ENCODE data around the gene RETREG3.

Gene RETREG3

GRCh38 chr17:42579794-42580551 is 29.2 kb downstream of the RETREG3 start:
- FAIRE-seq: no peak
- no peak for TF ChIP-seq POLR2AphosphoS5 (IDR thresholded peaks at IDR 0.05; ENCODE audit: low read depth, low read length)
- TF ChIP-seq TAF1 (IDR thresholded peaks at IDR 0.05; ENCODE audit: borderline replicate concordance, low read depth, low read length): no peak
- TF ChIP-seq POLR2A (IDR thresholded peaks at IDR 0.05; ENCODE audit: low read depth, low read length): no peak
- DNase-seq (ENCODE audit: insufficient read length): no peak

DNA sequence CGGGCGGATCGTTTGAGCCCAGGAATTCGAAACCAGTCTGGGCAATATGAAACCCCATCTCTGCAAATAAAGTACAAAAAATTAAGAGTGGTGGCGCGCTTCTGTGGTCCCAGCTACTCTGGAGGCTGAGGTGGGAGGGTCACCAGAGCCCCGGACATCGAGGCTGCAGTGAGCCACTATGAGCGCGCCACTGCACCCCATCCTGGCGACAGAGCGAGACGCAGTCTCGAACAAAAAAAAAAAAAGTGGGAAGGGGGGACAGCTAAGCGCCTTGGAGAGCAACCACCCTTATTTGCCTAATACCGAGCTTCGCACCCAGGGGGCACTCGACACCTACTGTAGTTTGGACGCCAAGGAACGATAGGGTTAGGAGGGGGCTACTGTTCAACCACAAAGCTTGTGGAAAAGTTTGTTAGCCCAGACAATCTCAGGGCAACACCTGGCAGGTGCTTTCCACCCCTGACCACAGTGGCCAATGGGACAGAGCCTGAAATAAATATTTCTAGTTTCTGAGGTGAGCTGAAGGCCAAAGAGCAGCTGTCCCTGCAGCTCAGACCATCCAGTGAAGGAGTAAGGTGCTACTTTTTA is 30.8 kb downstream of the RETREG3 start:
- no peak; the same call in 1 of the 2 replicates for TF ChIP-seq POLR2A (IDR thresholded peaks at IDR 0.05; ENCODE audit: low read depth, low read length)
- TF ChIP-seq TAF1 (IDR thresholded peaks at IDR 0.05; ENCODE audit: borderline replicate concordance, low read depth, low read length): no peak
- no peak for TF ChIP-seq POLR2AphosphoS5 (IDR thresholded peaks at IDR 0.05; ENCODE audit: low read depth, low read length)
- FAIRE-seq (peak; percentile 82), DNase-seq (ENCODE audit: insufficient read length) (peak; percentile 77)

- TF ChIP-seq POLR2A (IDR thresholded peaks at IDR 0.05; ENCODE audit: low read depth, low read length) (peak; percentile 90), TAF1 (IDR thresholded peaks at IDR 0.05; ENCODE audit: borderline replicate concordance, low read depth, low read length) (peak; percentile 66; the same call in 1 of the 2 replicates), POLR2AphosphoS5 (IDR thresholded peaks at IDR 0.05; ENCODE audit: low read depth, low read length) (peak; percentile 83)
- FAIRE-seq: peak; percentile 88
Observed at GRCh38 chr17:42577532-42578281, 31.5 kb downstream of the RETREG3 start, which contains the start of gene PSMC3IP. Gene PSMC3IP (minus strand): TSS chr17:42577729. CDS start chr17:42577686, 43 bp downstream.

DNA sequence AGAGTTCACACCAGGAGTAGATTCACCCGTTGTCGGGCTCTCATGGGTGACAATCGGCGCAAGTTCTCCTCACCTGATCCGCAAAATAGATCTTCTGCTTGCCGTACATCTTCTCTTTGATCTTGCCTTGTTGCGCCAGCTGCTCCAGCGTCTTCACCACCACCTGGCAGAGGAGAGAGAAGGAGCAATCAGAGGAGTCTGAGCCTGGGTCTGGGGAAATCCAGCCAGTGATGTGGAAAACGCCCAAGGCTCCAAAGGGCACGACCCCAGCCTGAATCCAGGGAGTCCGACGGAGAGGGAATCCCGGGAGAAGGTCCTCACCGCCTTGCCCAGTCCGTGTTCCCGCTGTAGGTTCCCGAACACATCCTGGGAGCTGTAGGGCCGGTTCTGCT is 32.0 kb downstream of the RETREG3 start:
- FAIRE-seq (no peak), DNase-seq (ENCODE audit: insufficient read length) (no peak)
- TF ChIP-seq TAF1 (IDR thresholded peaks at IDR 0.05; ENCODE audit: borderline replicate concordance, low read depth, low read length) (no peak), POLR2AphosphoS5 (IDR thresholded peaks at IDR 0.05; ENCODE audit: low read depth, low read length) (no peak), POLR2A (IDR thresholded peaks at IDR 0.05; ENCODE audit: low read depth, low read length) (no peak; the same call in 1 of the 2 replicates)

More at GRCh38 chr17:42577532-42578281, 31.5 kb downstream of the RETREG3 start, which contains the start of gene PSMC3IP:
- peak; percentile 96 for DNase-seq (ENCODE audit: insufficient read length)

DNA sequence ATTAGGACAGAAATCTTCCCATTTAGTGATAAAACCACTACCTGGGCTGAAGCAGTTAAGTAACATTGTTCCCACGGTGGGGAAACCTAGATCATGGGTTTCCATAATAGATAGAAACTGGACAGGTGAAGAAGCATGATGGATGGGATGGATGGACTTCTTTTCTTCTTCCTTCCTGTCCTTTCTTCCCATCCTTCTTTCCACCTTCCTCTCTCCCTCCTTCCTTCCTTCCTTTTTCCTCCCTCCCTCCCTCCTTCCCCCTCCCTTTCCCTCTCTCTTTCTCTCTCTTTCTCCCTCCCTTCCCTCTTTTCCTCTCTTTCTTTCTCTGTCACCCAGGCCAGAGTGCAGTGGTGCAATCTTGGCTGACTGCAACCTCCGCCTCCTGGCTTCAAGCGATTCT is 34.7 kb downstream of the RETREG3 start:
- DNase-seq (ENCODE audit: insufficient read length) (no peak), FAIRE-seq (no peak)
- TF ChIP-seq POLR2A (IDR thresholded peaks at IDR 0.05; ENCODE audit: low read depth, low read length) (no peak), POLR2AphosphoS5 (IDR thresholded peaks at IDR 0.05; ENCODE audit: low read depth, low read length) (no peak), TAF1 (IDR thresholded peaks at IDR 0.05; ENCODE audit: borderline replicate concordance, low read depth, low read length) (no peak)

DNA sequence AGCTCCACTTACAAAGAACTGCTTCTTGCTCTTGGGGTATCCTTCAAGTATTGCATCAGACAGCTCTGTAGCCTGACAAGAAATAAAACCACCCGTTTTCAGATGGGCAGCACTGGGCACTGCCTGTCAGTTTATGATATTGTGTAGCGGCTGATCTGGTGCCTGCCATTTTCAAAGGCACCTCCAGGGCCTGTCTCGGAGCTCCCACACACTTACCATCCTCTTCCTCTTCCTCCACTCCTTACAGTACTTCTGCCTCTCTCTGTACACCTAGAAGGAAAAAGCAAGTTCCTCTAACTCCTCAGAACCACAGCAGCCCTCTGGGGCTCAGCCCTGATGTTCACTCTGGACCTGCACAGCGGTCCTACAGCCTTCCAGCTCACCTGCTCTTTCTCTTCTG is 36.1 kb downstream of the RETREG3 start:
- no peak for DNase-seq (ENCODE audit: insufficient read length)
- TF ChIP-seq POLR2A (IDR thresholded peaks at IDR 0.05; ENCODE audit: low read depth, low read length) (no peak), TAF1 (IDR thresholded peaks at IDR 0.05; ENCODE audit: borderline replicate concordance, low read depth, low read length) (no peak), POLR2AphosphoS5 (IDR thresholded peaks at IDR 0.05; ENCODE audit: low read depth, low read length) (no peak)
- FAIRE-seq: no peak

GRCh38 chr17:42571435-42572225 is 37.5 kb downstream of the RETREG3 start:
- DNase-seq (ENCODE audit: insufficient read length) (no peak), FAIRE-seq (no peak)
- TF ChIP-seq POLR2A (IDR thresholded peaks at IDR 0.05; ENCODE audit: low read depth, low read length) (no peak), POLR2AphosphoS5 (IDR thresholded peaks at IDR 0.05; ENCODE audit: low read depth, low read length) (no peak), TAF1 (IDR thresholded peaks at IDR 0.05; ENCODE audit: borderline replicate concordance, low read depth, low read length) (no peak)

DNA sequence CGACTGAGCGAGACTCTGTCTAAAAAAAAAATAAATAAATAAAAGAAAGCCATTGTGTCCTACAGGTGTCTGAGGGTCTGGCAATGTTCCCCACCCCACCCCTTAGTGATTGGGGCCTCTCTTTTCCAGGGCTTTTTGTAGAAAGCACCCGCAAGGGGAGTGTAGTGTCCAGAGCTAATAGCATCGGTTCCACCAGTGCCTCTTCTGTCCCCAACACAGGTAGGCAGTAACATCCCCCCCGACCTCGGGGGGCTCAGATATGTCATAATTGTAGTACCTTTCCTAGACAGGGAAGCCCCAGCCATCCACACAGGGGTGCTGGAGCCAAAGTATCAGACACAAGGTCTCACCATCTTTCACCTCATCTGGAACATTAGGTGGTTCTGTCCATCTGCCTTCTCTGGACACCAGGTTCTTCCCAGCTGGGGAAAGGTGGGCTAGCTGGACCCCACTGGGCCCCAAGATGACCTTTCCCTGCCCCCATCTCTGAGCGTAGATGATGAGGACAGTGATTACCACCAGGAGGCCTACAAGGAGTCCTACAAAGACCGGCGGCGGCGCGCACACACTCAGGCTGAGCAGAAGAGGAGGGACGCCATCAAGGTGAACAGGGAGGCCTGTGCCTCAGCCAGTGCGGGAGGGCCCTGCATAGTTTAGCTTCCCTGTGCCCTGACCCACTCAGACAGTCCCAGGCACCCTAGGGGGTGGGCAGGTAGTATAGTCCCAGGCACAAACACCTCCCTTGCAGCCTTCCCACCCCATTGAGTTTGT is 40.6 kb downstream of the RETREG3 start:
- DNase-seq (ENCODE audit: insufficient read length): no peak
- no peak for FAIRE-seq
- TF ChIP-seq TAF1 (IDR thresholded peaks at IDR 0.05; ENCODE audit: borderline replicate concordance, low read depth, low read length) (no peak), POLR2AphosphoS5 (IDR thresholded peaks at IDR 0.05; ENCODE audit: low read depth, low read length) (no peak)

- no peak; the same call in 1 of the 2 replicates for TF ChIP-seq POLR2A (IDR thresholded peaks at IDR 0.05; ENCODE audit: low read depth, low read length)
- peak; percentile 22; the same call in 1 of the 2 replicates for TF ChIP-seq TAF1 (IDR thresholded peaks at IDR 0.05; ENCODE audit: borderline replicate concordance, low read depth, low read length)
- peak; percentile 67; the same call in 1 of the 2 replicates for TF ChIP-seq POLR2AphosphoS5 (IDR thresholded peaks at IDR 0.05; ENCODE audit: low read depth, low read length)
- DNase-seq (ENCODE audit: insufficient read length) (peak; percentile 100), FAIRE-seq (peak; percentile 95)
Observed at GRCh38 chr17:42566883-42567573, 42.1 kb downstream of the RETREG3 start, which contains the start of gene MLX. Gene MLX (plus strand): TSS chr17:42567100. CDS start chr17:42567125, 25 bp downstream.
